Measurements from ENCODE around the gene SMG9. TPM values are rescaled to one million over a fixed set of nuclear protein-coding genes. Genes with fewer than 3 reads are reported as not detected.
"Not testable (repeated sequence)": the region's sequence is repeated elsewhere in the genome, so short reads cannot be mapped to it uniquely, and the experiment has no call there.

SMG9 gene
- total and polyA plus RNA-seq, 4 donors = 5.4 to 8.9 (median 5.8) TPM

- H3K27ac ChIP-seq (ENCODE audit: low read depth in 1 of 2, low read length in 2 of 2); H3K36me3 ChIP-seq (ENCODE audit: control insufficient read depth in 4 of 4, insufficient read depth in 3 of 4, low read depth in 1 of 4, low read length in 3 of 4); H3K9me3 ChIP-seq (ENCODE audit: control insufficient read depth in 4 of 4, low read length in 3 of 4); H3K27me3 ChIP-seq (ENCODE audit: control insufficient read depth in 4 of 4, insufficient read depth in 4 of 4, low read length in 3 of 4); H3K4me3 ChIP-seq (ENCODE audit: low read depth in 1 of 3, low read length in 3 of 3); H3K9ac ChIP-seq (ENCODE audit: low read depth in 1 of 2, low read length in 2 of 2); DNase-seq (ENCODE audit: low spot score); H3K4me1 ChIP-seq (ENCODE audit: control insufficient read depth in 4 of 4, insufficient read depth in 4 of 4, low read length in 3 of 4): not testable (repeated sequence)
- 88% methylated on average over 5 of the region's 5 CpGs for WGBS
These were observed 72.5 kb downstream of the SMG9 start for GRCh38 chr19:43682269-43682668.

- TF ChIP-seq, protein P1, sequence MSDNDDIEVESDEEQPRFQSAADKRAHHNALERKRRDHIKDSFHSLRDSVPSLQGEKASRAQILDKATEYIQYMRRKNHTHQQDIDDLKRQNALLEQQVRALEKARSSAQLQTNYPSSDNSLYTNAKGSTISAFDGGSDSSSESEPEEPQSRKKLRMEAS (IDR thresholded peaks at IDR 0.05) = no peak
- TF ChIP-seq GABPA (IDR thresholded peaks at IDR 0.05 in 1 of 2, conservative IDR thresholded peaks at IDR 0.05 in 1 of 2) = no peak
- no peak for TF ChIP-seq RAD21 (IDR thresholded peaks at IDR 0.05)
- no peak for TF ChIP-seq JUND (IDR thresholded peaks at IDR 0.05)
- no peak for TF ChIP-seq YY1 (IDR thresholded peaks at IDR 0.05)
- no peak for TF ChIP-seq SP1 (IDR thresholded peaks at IDR 0.05)
- H3K4me3 ChIP-seq (ENCODE audit: low read depth in 1 of 3, low read length in 3 of 3) = no peak overlapping the region
- H3K27ac ChIP-seq (ENCODE audit: low read depth in 1 of 2, low read length in 2 of 2) = no peak overlapping the region
- H3K36me3 ChIP-seq (ENCODE audit: control insufficient read depth in 4 of 4, insufficient read depth in 3 of 4, low read depth in 1 of 4, low read length in 3 of 4) = no peaks in the 10 kb centered on the region
- H3K4me1 ChIP-seq (ENCODE audit: control insufficient read depth in 4 of 4, insufficient read depth in 4 of 4, low read length in 3 of 4) = no peaks in the 10 kb centered on the region
- no peak for DNase-seq (ENCODE audit: low spot score)
- no peak overlapping the region for H3K9ac ChIP-seq (ENCODE audit: low read depth in 1 of 2, low read length in 2 of 2)
- no peaks in the 10 kb centered on the region for H3K27me3 ChIP-seq (ENCODE audit: control insufficient read depth in 4 of 4, insufficient read depth in 4 of 4, low read length in 3 of 4)
- WGBS = 69% methylated on average over 5 of the region's 5 CpGs
- peaks cover 0 to 3% (median 0%) of the 10 kb centered on the region in 4 donors for H3K9me3 ChIP-seq (ENCODE audit: control insufficient read depth in 4 of 4, low read length in 3 of 4)
These were observed 72.9 kb downstream of the SMG9 start for GRCh38 chr19:43681821-43682220.

DNA sequence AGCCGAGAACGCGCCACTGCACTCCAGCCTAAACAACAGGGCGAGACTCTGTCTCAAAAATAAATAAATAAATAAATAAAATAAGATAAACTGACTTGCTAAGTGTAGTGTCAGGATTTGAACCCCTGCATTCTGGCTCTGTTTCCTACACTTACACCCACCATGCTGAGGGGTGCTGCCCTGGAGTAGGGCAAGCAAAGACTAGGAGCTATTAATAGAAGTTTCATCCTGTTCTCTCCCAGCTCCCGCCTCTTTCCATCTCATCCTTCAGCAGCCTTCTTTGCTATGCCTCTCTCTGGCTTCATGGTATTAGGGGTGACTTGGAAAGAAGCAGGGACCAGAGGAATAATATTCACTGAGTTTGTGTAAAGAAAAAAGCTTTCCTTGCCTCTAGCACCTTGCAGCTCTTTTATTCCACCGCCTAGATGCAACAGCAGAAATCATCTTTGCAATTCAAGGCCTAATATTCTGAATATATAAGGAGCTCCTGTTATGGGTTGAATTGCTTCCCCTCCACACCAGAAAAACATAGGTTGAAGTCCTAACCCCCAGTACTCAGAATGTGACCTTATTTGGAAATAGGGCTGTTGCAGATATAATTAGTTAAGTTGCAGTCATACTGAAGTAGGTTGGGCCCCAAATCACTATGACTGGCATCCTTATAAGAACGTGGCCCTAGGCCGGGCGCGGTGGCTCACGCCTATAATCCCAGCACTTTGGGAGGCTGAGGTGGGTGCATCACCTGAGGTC lies 76.1 kb downstream of the SMG9 start:
- H3K4me1 ChIP-seq (ENCODE audit: control insufficient read depth in 4 of 4, insufficient read depth in 4 of 4, low read length in 3 of 4) = no peaks in the 10 kb centered on the region
- no peaks in the 10 kb centered on the region for H3K27me3 ChIP-seq (ENCODE audit: control insufficient read depth in 4 of 4, insufficient read depth in 4 of 4, low read length in 3 of 4)
- no peaks in the 10 kb centered on the region for H3K36me3 ChIP-seq (ENCODE audit: control insufficient read depth in 4 of 4, insufficient read depth in 3 of 4, low read depth in 1 of 4, low read length in 3 of 4)
- H3K27ac ChIP-seq (ENCODE audit: low read depth in 1 of 2, low read length in 2 of 2) = no peak overlapping the region
- H3K9ac ChIP-seq (ENCODE audit: low read depth in 1 of 2, low read length in 2 of 2) = no peak overlapping the region
- no peak for TF ChIP-seq JUND (IDR thresholded peaks at IDR 0.05)
- TF ChIP-seq, protein P2, sequence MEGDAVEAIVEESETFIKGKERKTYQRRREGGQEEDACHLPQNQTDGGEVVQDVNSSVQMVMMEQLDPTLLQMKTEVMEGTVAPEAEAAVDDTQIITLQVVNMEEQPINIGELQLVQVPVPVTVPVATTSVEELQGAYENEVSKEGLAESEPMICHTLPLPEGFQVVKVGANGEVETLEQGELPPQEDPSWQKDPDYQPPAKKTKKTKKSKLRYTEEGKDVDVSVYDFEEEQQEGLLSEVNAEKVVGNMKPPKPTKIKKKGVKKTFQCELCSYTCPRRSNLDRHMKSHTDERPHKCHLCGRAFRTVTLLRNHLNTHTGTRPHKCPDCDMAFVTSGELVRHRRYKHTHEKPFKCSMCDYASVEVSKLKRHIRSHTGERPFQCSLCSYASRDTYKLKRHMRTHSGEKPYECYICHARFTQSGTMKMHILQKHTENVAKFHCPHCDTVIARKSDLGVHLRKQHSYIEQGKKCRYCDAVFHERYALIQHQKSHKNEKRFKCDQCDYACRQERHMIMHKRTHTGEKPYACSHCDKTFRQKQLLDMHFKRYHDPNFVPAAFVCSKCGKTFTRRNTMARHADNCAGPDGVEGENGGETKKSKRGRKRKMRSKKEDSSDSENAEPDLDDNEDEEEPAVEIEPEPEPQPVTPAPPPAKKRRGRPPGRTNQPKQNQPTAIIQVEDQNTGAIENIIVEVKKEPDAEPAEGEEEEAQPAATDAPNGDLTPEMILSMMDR (IDR thresholded peaks at IDR 0.05; ENCODE audit: low read depth, low read length, missing input control) = no peak
- TF ChIP-seq SP1 (IDR thresholded peaks at IDR 0.05) = no peak
- TF ChIP-seq HNF4A (conservative IDR thresholded peaks at IDR 0.05) = no peak
- no peak for TF ChIP-seq YY1 (IDR thresholded peaks at IDR 0.05)
- no peak for TF ChIP-seq FOXA1 (IDR thresholded peaks at IDR 0.05)
- 91% methylated on average over 11 of the region's 11 CpGs for WGBS
- peaks cover 0 to 3% (median 0%) of the 10 kb centered on the region in 4 donors for H3K9me3 ChIP-seq (ENCODE audit: control insufficient read depth in 4 of 4, low read length in 3 of 4)
- no peak overlapping the region for H3K4me3 ChIP-seq (ENCODE audit: low read depth in 1 of 3, low read length in 3 of 3)
- DNase-seq (ENCODE audit: low spot score) = no peak

Other genes with a start within 250 kb of the SMG9 start
- gene ETHE1, start 227.8 kb downstream of the SMG9 start, total RNA-seq = 10 to 100 TPM; 30.4 to 35.0 TPM
- gene ETHE1, start 227.8 kb downstream of the SMG9 start, polyA plus RNA-seq = 10 to 100 TPM; 34.0 to 45.1 TPM
- under 1 TPM; 0.08 to 0.09 TPM for gene ZNF575, start 221.8 kb downstream of the SMG9 start, total RNA-seq
- gene ZNF575, start 221.8 kb downstream of the SMG9 start, polyA plus RNA-seq = 1 to 10 TPM in 1 of 2 donors, under 1 TPM in 1; 0.88 to 1.0 TPM
- gene XRCC1, start 179.4 kb downstream of the SMG9 start, total RNA-seq = 1 to 10 TPM; 3.6 to 9.8 TPM
- gene XRCC1, start 179.4 kb downstream of the SMG9 start, polyA plus RNA-seq = 1 to 10 TPM; 4.5 to 5.2 TPM
- 1 to 10 TPM in 1 of 2 donors, under 1 TPM in 1; 0.42 to 4.3 TPM for gene PINLYP, start 179.2 kb downstream of the SMG9 start, total RNA-seq
- gene PINLYP, start 179.2 kb downstream of the SMG9 start, polyA plus RNA-seq = under 1 TPM; 0.50 to 0.64 TPM
- 10 to 100 TPM in 1 of 2 donors, 1 to 10 TPM in 1; 6.4 to 15.5 TPM for gene IRGQ, start 158.8 kb downstream of the SMG9 start, total RNA-seq
- gene IRGQ, start 158.8 kb downstream of the SMG9 start, polyA plus RNA-seq = 1 to 10 TPM; 2.8 to 4.0 TPM
- gene ZNF576, start 158.4 kb downstream of the SMG9 start, total RNA-seq = 1 to 10 TPM; 6.9 to 7.1 TPM
- gene ZNF576, start 158.4 kb downstream of the SMG9 start, polyA plus RNA-seq = 10 to 100 TPM; 14.7 to 14.9 TPM
- under 1 TPM; 0.08 to 0.09 TPM for gene SRRM5, start 142.9 kb downstream of the SMG9 start, total RNA-seq
- under 1 TPM; 0.07 to 0.09 TPM for gene SRRM5, start 142.9 kb downstream of the SMG9 start, polyA plus RNA-seq
- gene ZNF428, start 135.3 kb downstream of the SMG9 start, total RNA-seq = 10 to 100 TPM in 1 of 2 donors, 1 to 10 TPM in 1; 9.7 to 22.1 TPM
- 10 to 100 TPM in 1 of 2 donors, 1 to 10 TPM in 1; 6.5 to 19.1 TPM for gene ZNF428, start 135.3 kb downstream of the SMG9 start, polyA plus RNA-seq
- gene CADM4, start 115.1 kb downstream of the SMG9 start, total RNA-seq = 1 to 10 TPM; 2.8 to 3.7 TPM
- gene CADM4, start 115.1 kb downstream of the SMG9 start, polyA plus RNA-seq = 1 to 10 TPM in 1 of 2 donors, under 1 TPM in 1; 0.47 to 4.9 TPM
- 1 to 10 TPM; 2.8 to 3.7 TPM for gene PLAUR, start 84.8 kb downstream of the SMG9 start, total RNA-seq
- 1 to 10 TPM; 1.1 to 1.9 TPM for gene PLAUR, start 84.8 kb downstream of the SMG9 start, polyA plus RNA-seq
- gene IRGC, start 38.9 kb downstream of the SMG9 start, total RNA-seq = not detected
- gene IRGC, start 38.9 kb downstream of the SMG9 start, polyA plus RNA-seq = not detected
- 10 to 100 TPM in 1 of 2 donors, under 1 TPM in 1; 0.25 to 30.3 TPM for gene KCNN4, start 26.0 kb upstream of the SMG9 start, total RNA-seq
- under 1 TPM; 0.14 to 0.76 TPM for gene KCNN4, start 26.0 kb upstream of the SMG9 start, polyA plus RNA-seq
- under 1 TPM; 0.08 to 0.14 TPM for gene LYPD5, start 47.5 kb upstream of the SMG9 start, total RNA-seq
- under 1 TPM in 1 of 2 donors, not detected in 1; 0.13 TPM for gene LYPD5, start 47.5 kb upstream of the SMG9 start, polyA plus RNA-seq
- 1 to 10 TPM; 4.9 to 6.4 TPM for gene ZNF283, start 72.4 kb upstream of the SMG9 start, total RNA-seq
- gene ZNF283, start 72.4 kb upstream of the SMG9 start, polyA plus RNA-seq = under 1 TPM; 0.65 to 0.99 TPM
- under 1 TPM; 0.33 TPM for gene ZNF404, start 129.0 kb upstream of the SMG9 start, total RNA-seq
- under 1 TPM; 0.21 to 0.31 TPM for gene ZNF404, start 129.0 kb upstream of the SMG9 start, polyA plus RNA-seq
- 10 to 100 TPM in 1 of 2 donors, 1 to 10 TPM in 1; 6.0 to 11.1 TPM for gene ZNF45, start 180.3 kb upstream of the SMG9 start, total RNA-seq
- gene ZNF45, start 180.3 kb upstream of the SMG9 start, polyA plus RNA-seq = 1 to 10 TPM; 1.5 to 2.5 TPM
- gene ZNF221, start 196.3 kb upstream of the SMG9 start, total RNA-seq = 1 to 10 TPM; 2.9 to 3.5 TPM
- gene ZNF221, start 196.3 kb upstream of the SMG9 start, polyA plus RNA-seq = under 1 TPM; 0.30 to 0.51 TPM
- 1 to 10 TPM; 3.8 to 5.5 TPM for gene ZNF155, start 229.2 kb upstream of the SMG9 start, total RNA-seq
- 1 to 10 TPM; 1.7 to 2.0 TPM for gene ZNF155, start 229.2 kb upstream of the SMG9 start, polyA plus RNA-seq
- gene ZNF230, start 248.0 kb upstream of the SMG9 start, total RNA-seq = 1 to 10 TPM; 2.1 to 4.3 TPM
- 1 to 10 TPM; 1.3 to 1.5 TPM for gene ZNF230, start 248.0 kb upstream of the SMG9 start, polyA plus RNA-seq